Coronary artery (tissue), 2 donors: ENCODE measurements around the gene MOB3B.

Experiments used
- DNase-seq: peaks from one replicate; pipeline ENCODE4 v3.0.0-alpha.2; 2017; ENCODE audit warnings: low spot score
- H3K27ac ChIP-seq, 2 donors: fragments of 200-600 bp; sonication (generic); one replicate each; pipeline ENCODE4 v1.5.1; 2016 to 2019
- H3K4me3 ChIP-seq: fragments of 200-600 bp; sonication (generic); 2 replicates; pipeline ENCODE4 v1.5.1; 2016; ENCODE audit warnings: mild to moderate bottlenecking, moderate library complexity
- TF ChIP-seq, protein P1 (sequence below): fragments of 200-600 bp; sonication (generic); IDR thresholded peaks from one replicate; pipeline ENCODE4 v1.5.1; 2019; ENCODE audit warnings: antibody characterized with exemption

MOB3B gene

GRCh38 chr9:27558307-27558706 lies 28.7 kb upstream of the MOB3B start:
- TF ChIP-seq, protein P1, sequence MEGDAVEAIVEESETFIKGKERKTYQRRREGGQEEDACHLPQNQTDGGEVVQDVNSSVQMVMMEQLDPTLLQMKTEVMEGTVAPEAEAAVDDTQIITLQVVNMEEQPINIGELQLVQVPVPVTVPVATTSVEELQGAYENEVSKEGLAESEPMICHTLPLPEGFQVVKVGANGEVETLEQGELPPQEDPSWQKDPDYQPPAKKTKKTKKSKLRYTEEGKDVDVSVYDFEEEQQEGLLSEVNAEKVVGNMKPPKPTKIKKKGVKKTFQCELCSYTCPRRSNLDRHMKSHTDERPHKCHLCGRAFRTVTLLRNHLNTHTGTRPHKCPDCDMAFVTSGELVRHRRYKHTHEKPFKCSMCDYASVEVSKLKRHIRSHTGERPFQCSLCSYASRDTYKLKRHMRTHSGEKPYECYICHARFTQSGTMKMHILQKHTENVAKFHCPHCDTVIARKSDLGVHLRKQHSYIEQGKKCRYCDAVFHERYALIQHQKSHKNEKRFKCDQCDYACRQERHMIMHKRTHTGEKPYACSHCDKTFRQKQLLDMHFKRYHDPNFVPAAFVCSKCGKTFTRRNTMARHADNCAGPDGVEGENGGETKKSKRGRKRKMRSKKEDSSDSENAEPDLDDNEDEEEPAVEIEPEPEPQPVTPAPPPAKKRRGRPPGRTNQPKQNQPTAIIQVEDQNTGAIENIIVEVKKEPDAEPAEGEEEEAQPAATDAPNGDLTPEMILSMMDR, result no peak
- no peak for DNase-seq
- Histone ChIP-seq H3K27ac (no peak overlapping the region), H3K4me3 (no peak overlapping the region)

DNA sequence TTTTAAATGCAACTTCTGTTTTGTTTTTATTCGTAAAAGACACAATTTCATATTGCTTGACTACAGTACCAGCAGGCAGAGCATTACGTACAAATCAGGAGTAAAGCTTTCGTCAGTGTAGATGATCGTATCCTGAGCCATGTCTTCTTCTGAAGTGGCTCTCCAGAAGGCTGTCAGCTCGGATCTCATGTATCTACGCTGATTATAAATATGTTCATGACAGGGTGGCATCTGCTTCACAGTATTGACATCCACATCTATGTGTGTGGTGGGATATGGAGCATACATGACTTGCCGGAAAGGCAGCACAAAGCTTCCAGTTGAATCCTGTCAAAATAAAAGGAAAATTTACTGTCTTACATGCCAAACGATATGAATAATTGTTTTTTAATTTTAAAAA lies 26.9 kb upstream of the MOB3B start:
- Histone ChIP-seq H3K27ac (no peak overlapping the region), H3K4me3 (no peak overlapping the region)
- TF ChIP-seq, protein P1, result no peak
- no peak for DNase-seq

GRCh38 chr9:27554712-27555111 lies 25.1 kb upstream of the MOB3B start:
- Histone ChIP-seq H3K4me3 (no peak overlapping the region), H3K27ac (no peak overlapping the region)
- DNase-seq, result no peak
- TF ChIP-seq, protein P1, result no peak

GRCh38 chr9:27549196-27549755 lies 19.7 kb upstream of the MOB3B start:
- Histone ChIP-seq H3K27ac (no peak overlapping the region), H3K4me3 (no peak overlapping the region)
- TF ChIP-seq, protein P1, result no peak
- DNase-seq, result no peak

GRCh38 chr9:27548055-27548741 lies 18.6 kb upstream of the MOB3B start:
- Histone ChIP-seq H3K27ac (no peak overlapping the region), H3K4me3 (no peak overlapping the region)
- no peak for DNase-seq
- TF ChIP-seq, protein P1, result peak; percentile 31

DNA sequence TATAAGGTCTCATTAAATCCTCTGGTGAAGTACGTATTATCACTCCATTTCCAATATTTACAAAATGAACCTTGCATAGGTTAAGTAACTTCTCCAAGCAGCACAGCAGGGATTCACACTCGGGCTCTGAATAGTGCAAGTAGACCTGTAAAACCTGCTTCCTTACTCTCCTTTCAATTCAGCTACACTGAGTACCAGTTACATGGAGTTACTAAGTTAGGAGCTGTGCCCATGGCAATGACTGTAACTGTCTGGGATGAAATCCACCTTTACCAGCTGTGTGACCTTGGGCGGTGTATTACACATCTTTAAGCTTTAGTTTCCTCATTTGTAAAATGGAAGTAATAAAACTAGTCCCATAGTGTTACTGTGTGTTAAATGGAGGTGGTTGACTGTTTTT lies 15.9 kb upstream of the MOB3B start:
- Histone ChIP-seq H3K27ac (no peak overlapping the region), H3K4me3 (no peak overlapping the region)
- TF ChIP-seq, protein P1, result no peak
- no peak for DNase-seq

DNA sequence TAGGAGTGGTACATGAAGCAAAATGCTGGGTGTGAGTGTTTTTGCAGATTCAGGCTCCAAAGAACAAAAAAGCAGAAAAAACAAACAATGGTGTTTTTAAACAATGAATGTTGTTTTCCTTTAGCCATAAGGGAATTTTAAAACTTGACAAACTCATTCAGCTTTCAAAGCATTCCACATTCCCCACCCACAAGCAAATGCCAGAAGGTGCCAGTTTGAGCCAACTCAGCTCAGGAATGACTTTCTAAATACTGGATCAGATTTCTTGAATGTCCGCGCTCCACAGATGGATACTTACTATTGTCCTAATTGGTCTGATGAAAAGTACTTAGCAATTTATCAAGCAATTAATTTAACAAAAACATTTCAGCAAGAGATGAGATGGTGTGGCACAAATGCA lies 12.9 kb upstream of the MOB3B start:
- DNase-seq, result no peak
- H3K27ac ChIP-seq, result peak overlapping the region in 1 of 2 donors; percentile 71
- TF ChIP-seq, protein P1, result no peak
- H3K4me3 ChIP-seq, result no peak overlapping the region
